HG02852 (cell line): Measurements from ENCODE around the gene MKKS.

Source experiments
- ATAC-seq: cut with Tn5 transposase; IDR thresholded peaks from one replicate; pipeline ENCODE4 v1.9.1; 2021; ENCODE audit warnings: mild to moderate bottlenecking, moderate library complexity; ENCODE audit not compliant: unreplicated experiment

MKKS gene

DNA sequence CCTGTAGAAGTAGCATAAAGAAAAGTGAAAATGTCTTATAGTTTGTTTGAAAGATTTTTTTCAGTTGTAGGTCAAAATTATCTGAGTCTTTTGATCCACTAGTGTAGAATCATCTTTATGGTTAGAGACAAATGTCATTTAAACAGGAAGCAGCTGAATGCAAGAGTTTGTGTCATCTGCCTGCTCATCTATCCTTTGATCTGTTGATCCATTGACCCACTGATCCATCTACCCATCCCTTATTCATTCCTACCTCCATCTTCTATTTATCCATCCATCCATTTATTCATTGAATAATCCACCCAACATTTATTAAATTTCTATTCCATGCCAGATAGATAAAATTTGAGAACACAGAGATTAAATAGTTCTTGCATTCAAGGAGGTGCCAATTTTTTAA lies 62.6 kb downstream of the MKKS start:
- no peak for ATAC-seq

DNA sequence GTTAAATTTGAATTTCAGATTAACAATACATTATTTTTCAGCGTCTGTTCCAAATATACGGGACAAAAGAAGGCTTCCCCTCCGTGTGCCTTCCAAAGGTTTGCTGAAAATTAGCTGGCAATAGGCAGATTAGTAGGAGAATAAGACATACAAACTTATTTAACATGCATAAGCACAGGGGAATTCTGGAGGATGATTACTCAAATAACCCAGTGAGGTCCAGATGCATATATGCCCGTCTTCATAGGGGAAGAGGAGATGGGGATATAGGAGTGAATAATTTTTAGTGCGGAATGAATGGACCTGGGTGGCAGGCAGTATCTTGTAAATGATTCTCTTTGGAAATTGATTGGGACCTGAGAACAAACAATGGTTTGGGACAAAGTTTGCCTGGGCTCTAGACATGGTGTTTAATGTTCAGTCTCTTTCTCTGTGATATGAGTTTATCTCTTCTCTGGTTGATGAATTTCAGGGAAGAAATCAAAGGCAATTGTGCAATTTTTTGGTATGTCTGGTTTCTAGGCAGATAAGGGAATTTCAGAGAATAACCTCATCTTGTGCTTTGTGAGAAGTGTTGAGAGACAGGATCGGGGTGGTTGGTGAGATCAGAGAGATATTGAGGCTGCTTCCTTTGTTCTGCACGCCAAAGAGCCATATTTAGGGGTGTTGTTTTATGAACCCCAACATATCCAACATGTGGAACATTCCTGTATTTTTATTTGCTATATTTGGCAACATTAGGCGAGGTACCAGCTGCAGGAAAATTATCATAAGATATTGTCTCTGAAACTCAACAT lies 63.7 kb downstream of the MKKS start:
- no peak for ATAC-seq

DNA sequence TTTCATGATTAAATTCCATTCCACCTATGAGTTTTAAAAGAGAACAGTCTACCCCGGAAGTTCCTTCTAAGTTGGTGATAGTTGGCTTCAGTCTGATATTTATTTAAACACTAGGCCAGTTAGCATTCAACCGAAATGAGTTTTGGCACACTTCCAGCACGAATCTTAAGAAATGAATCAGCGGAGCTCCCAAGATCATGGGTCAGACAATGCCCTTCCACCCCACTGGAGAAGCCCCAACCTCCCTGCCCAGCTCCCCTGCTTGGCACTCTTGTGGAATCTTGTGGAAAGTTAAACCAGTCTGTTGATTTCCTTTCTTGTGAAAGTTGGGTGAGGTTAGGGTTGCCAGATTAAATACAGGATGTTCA lies 64.3 kb downstream of the MKKS start:
- no peak for ATAC-seq

DNA sequence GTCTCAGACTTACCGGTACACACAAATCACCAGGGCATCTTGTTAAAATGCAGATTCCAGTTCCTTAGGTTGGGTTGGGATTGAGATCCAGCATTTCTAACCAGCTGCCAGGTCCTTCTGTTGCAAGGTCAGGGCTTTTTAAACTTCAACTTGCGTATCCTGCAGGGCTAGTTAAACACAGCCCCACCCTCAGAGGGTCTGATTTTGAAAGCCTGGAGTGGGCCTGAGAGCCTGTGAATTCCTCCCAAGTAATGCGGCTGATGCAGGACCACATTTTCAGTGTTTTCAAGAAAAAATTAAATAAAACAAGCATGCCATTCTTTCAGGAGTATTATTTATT lies 65.3 kb downstream of the MKKS start:
- no peak for ATAC-seq

DNA sequence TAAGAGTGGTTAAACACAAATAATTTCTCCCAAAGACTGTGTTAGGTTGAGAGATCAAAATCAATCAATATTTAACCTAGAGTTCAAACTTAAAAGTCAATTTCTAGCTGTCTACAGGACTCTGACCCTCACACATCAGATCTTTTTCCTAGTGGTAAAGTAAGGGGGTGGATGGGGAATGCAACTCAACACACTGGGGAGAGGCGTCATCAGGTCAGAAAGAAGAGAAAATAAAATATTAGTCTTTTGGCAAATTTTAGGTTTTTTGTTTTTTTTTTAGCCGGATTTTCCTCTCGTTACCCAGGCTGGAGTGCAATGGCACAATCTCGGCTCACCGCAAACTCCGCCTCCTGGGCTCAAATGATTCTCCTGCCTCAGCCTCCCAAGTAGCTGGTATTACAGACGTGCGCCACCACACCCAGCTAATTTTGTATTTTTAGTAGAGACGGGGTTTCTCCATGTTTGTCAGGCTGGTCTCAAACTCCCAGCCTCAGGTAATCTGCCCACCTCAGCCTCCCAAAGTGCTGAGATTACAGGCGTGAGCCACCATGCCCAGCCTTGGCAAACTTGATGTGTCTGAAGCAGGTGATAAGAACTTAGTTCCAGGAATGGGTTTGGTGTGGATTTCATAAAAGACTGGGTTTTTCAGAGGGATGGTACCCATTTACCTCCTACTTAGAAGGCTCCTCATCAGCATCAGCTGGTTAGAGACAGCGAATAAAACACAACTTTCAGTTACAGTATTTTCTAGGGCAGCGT lies 65.9 kb downstream of the MKKS start:
- ATAC-seq: no peak

DNA sequence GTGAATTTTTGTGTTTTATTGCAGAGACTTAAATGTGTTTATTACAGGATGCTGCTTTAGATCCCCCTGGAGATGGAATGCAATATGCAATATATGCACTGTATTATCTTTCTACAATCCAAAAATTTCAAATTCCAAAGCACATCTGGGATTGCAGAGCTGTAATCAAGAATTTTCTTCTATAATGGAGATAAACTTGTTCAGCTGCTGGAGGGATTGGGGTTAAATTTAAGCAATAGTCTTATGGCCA lies 66.4 kb downstream of the MKKS start:
- ATAC-seq: no peak

DNA sequence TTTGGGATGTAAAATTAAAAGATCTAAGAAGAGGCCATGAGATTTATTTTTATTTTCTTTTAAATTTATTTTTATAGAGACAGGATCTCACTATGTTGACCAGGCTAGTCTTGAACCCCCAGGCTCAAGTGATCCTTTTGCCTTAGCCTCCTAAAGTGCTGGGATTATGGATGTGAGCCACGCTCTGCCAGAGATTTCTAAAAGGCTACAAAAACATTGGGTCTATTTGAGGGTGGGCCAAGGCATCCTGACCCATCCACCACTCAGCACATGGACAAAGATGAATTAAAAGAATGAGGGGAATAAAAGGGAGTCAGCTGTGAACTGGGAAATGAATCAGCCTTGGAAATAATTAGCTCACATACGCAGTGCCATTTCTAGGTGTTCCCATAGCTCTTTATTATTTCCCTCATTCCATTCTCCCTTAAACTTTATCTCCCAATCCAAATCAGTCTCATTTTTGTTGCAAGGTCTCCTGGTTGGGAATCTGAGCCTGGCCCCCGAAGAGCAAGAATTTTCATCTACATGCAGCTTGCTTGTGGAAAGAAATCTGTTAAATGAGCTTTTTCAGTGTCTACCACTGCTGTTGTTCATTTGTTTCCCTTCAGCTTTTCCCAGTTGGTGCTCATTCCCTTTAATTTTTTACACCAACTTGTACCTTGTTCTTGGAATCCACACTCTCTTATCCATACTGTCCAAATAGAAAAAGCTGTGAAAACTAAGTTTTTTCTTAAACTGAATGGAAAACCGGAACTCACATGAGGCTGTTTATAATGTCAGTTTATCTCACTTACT lies 66.9 kb downstream of the MKKS start:
- no peak for ATAC-seq

DNA sequence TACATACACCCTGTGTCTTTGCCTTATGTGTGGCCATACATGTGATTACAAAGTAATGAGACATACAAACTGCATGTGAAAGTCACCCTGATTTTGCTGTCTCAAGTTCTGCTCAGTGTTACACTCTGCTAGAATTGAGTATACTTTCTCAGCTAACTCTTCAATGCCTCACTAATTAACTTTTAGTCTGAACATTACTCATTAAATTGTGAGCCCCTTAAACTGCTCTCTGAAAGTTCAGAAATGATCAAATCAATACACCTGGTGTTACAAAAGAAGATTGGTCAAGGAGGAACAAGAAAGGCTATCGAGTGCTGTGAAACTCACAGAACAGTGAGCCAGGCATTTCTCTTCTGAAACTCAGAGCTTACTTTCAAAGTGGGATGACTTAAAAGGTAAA lies 71.3 kb downstream of the MKKS start:
- ATAC-seq: no peak

DNA sequence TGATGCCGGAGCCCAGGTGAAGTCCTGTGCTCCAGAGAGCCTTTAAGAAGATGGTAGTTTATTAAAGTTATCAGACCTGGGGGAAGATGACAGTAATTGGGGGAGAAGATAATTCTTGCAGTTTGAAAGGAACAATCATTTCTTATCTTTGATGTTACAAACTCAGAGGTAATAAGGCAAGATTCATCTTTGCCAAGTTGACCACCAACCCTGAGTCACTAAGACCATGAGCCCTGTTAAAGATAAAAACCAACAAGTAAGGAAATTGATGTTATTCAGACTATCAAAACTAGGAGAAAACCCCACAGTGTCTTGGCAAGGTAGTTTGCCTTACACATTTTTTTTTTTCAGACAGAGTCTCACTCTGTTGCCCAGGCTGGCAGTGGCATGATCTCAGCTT lies 73.1 kb downstream of the MKKS start:
- ATAC-seq: no peak

DNA sequence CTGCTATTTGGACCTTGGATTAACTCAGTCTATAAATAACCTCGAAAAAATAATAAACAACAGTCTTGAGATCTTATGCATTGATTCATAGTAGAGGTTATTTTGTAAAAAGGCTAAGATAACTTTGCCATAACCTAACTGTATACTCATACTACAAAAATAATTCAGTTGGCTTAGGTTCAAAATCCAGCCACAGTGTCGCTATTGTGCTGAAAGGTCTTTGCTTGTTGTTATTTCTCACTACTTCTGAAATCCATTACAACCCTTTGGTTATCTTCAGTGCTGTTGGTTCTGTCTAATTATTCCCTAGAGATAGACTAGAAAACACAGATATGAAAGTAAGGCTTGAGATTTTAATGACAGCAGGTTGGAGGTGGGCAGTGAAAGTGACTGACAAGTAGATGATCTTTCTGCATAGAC lies 74.4 kb downstream of the MKKS start:
- no peak for ATAC-seq

DNA sequence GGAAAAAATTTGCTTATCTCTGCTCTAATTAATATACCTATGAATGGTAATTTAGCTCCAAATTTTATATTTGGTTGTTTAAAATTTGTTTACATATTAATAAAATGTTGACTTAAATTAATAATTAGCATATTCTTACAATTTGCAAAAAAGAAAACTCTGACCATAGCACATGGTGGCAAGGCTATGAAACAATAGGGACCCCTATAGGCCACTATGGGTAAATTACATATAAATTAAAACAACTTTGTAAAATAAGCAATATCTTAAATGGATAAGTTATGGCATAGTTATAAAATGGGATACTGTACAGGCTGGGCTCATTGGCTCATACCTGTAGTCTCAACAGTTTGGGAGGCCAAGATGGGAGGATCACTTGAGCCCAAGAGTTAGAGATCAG lies 76.0 kb downstream of the MKKS start:
- ATAC-seq: no peak

DNA sequence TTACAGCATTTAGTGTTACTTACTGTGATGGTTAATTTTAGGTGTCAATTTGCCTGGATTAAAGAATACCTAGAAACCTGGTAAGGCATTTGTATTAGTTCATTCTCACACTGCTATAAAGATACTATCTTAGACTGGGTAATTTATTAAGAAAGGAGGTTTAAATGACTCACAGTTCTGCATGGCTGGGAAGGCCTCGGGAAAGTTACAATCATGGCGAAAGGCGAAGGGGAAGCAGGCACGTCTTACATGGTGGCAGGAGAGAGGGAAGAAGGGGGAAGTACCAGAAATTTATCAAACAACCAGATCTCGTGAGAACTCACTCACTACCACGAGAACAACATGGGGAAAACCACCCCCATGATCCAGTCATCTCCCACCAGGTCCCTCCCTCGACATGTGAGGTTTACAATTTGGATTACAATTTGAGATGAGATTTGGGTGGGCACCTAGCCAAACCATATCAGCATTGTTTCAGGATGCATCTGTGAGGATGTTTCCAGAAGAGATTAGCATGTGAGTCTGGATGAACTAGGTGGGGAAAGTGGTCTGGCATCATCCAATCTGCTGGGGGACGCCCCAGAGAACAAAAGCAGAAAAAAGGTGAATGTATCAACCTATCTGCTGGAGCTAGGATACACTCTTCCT lies 76.8 kb downstream of the MKKS start:
- ATAC-seq: no peak

DNA sequence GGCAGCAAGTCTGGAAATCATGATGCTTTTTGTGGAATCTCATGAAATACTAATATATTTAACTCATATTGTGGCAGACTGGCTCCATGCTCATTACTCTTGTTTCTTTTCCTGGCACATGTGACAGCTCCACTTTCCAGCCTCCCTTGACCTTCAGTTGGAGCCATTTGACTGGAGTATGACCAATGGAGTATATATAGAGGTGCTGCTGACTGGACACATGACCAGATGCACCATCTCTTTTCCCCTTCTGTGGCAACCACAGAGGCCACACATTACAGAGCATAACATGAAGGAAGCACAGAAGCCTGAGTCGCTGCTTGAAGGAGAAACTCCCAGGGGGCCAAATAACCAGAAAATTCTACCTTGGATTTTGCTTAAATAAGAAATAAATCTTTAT lies 77.4 kb downstream of the MKKS start:
- no peak for ATAC-seq

DNA sequence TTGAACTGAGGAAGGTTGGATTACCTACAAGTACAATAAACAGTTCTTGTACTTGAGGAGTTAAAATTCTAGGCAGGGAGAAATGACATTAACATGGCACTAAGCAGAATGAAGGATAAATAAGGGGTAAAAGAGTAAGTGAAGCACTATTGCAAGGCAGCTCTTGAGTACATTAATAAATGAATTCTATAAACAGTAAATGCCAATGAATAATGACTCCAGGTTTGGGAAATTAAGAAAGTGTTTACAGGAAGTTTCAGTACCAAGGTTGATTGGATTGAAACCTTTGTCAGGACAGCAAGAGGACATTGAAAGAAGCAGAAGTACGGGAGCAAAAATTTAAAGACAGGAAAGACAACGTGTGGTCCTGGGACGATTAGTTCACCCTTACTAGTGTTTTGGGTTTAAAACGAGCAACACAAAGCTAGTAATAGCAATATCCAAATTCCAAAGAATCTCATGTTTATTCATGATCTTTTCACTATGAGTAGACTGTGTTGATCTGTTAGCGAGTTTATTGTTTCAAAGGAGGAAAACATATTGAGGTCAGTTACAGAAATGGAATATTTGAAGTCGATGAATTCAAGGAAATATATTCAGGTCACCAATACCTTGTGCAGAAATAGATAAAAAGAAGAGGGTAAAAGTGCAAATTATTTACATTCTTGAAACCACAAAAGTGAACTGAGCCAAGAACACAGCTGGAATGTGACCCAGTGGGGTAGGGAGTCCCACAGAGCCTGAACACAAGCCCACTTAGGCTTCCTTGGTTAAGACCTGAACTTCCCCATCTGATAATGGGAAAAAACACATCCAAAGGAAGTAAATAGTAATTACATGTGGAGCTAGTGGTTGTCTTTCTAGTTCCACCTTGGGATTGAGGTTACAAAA lies 80.8 kb downstream of the MKKS start:
- ATAC-seq: no peak
